Neuronal stem cell (in vitro differentiated cells): ENCODE measurements around the gene TRIM24.

Source experiments
- DNase-seq: peaks from one replicate; pipeline ENCODE4 v3.0.0-alpha.2; 2013; ENCODE audit warnings: low spot score
- H2AFZ ChIP-seq: one replicate; pipeline ENCODE4 v1.6.1; 2013; ENCODE audit warnings: mild to moderate bottlenecking, low read length, inconsistent platforms
- H2AK5ac ChIP-seq: 2 replicates; pipeline ENCODE4 v1.6.1; 2013; ENCODE audit warnings: low read depth, mild to moderate bottlenecking, inconsistent platforms, low read length, moderate library complexity, mixed read lengths
- H2BK120ac ChIP-seq: 2 replicates; pipeline ENCODE4 v1.6.1; 2013; ENCODE audit warnings: low read depth, mild to moderate bottlenecking, inconsistent platforms, low read length, moderate library complexity, mixed read lengths
- H2BK12ac ChIP-seq: one replicate; pipeline ENCODE4 v1.6.1; 2013; ENCODE audit warnings: low read length, inconsistent platforms
- H2BK15ac ChIP-seq: 2 replicates; pipeline ENCODE4 v1.6.1; 2013; ENCODE audit warnings: mild to moderate bottlenecking, low read length, inconsistent platforms, mixed read lengths
- H2BK5ac ChIP-seq: one replicate; pipeline ENCODE4 v1.6.1; 2013; ENCODE audit warnings: inconsistent platforms, mild to moderate bottlenecking, low read length, moderate library complexity
- H3K14ac ChIP-seq: one replicate; pipeline ENCODE4 v1.6.1; 2013; ENCODE audit warnings: low read length, inconsistent platforms
- H3K18ac ChIP-seq: 2 replicates; pipeline ENCODE4 v1.6.1; 2013; ENCODE audit warnings: low read length, inconsistent platforms
- H3K23ac ChIP-seq: 2 replicates; pipeline ENCODE4 v1.6.1; 2013; ENCODE audit warnings: low read depth, mild to moderate bottlenecking, mixed read lengths, low read length, inconsistent platforms; ENCODE audit not compliant: poor library complexity
- H3K27ac ChIP-seq: replicated peaks from 3 replicates; pipeline ENCODE4 v1.5.1; 2013; ENCODE audit warnings: low read length, inconsistent platforms
- H3K27me3 ChIP-seq, 3 experiments: 2 replicates each; pipeline ENCODE4 v1.6.1; 2013; ENCODE audit warnings: low read length in 3 of 3, mild to moderate bottlenecking in 2 of 3, inconsistent platforms in 1 of 3, low read depth in 1 of 3, mixed read lengths in 1 of 3, moderate library complexity in 1 of 3; ENCODE audit not compliant: control insufficient read depth in 3 of 3, insufficient read depth in 3 of 3
- H3K36me3 ChIP-seq, 2 donors: replicated peaks in 1 of 2; 2 replicates each; pipeline ENCODE4 v1.6.1; 2013; ENCODE audit warnings: low read length in 2 of 2; ENCODE audit not compliant: control insufficient read depth in 2 of 2, insufficient read depth in 2 of 2
- H3K4ac ChIP-seq: 2 replicates; pipeline ENCODE4 v1.6.1; 2013; ENCODE audit warnings: inconsistent platforms, mild to moderate bottlenecking, low read length, moderate library complexity
- H3K4me1 ChIP-seq, 2 donors: 1 replicate in 1 of 2; 2 replicates in 1 of 2; pipeline ENCODE4 v1.6.1; 2013; ENCODE audit warnings: low read length in 2 of 2, low read depth in 1 of 2; ENCODE audit not compliant: control insufficient read depth in 2 of 2, insufficient read depth in 1 of 2
- H3K4me2 ChIP-seq: one replicate; pipeline ENCODE4 v1.6.1; 2013; ENCODE audit warnings: mild to moderate bottlenecking, low read length, inconsistent platforms; ENCODE audit not compliant: insufficient read depth, poor library complexity, severe bottlenecking
- H3K4me3 ChIP-seq, 2 donors: 2 replicates each; pipeline ENCODE4 v1.5.1; 2013; ENCODE audit warnings: low read length in 2 of 2, mild to moderate bottlenecking in 2 of 2, inconsistent platforms in 1 of 2, moderate library complexity in 1 of 2
- H3K79me1 ChIP-seq: one replicate; pipeline ENCODE4 v1.6.1; 2013; ENCODE audit warnings: low read depth, mild to moderate bottlenecking, inconsistent platforms, low read length, moderate library complexity
- H3K9ac ChIP-seq: one replicate; pipeline ENCODE4 v1.6.1; 2013; ENCODE audit warnings: mild to moderate bottlenecking, low read depth, low read length, inconsistent platforms; ENCODE audit not compliant: poor library complexity
- H3K9me3 ChIP-seq, 2 donors: replicated peaks in 1 of 2; 2 replicates each; pipeline versions ENCODE3 to v1.6.1; 2013; ENCODE audit warnings: low read length in 2 of 2, mild to moderate bottlenecking in 2 of 2, inconsistent platforms in 1 of 2, low read depth in 1 of 2, mixed read lengths in 1 of 2, moderate library complexity in 1 of 2; ENCODE audit not compliant: control insufficient read depth in 2 of 2, insufficient read depth in 1 of 2
- H4K8ac ChIP-seq: one replicate; pipeline ENCODE4 v1.6.1; 2013; ENCODE audit warnings: low read depth, mild to moderate bottlenecking, inconsistent platforms, low read length, moderate library complexity
- H4K91ac ChIP-seq: one replicate; pipeline ENCODE4 v1.6.1; 2013; ENCODE audit warnings: low read length, low read depth, mild to moderate bottlenecking, inconsistent platforms; ENCODE audit not compliant: poor library complexity
- WGBS, 2 donors: extraction: QIAGEN DNeasy Blood & Tissue Kit; methylation state at CpG; one replicate each; pipeline ENCODE4 v1.1.7; 2013; ENCODE audit warnings: missing lambda C conversion rate in 2 of 2, mixed read lengths in 1 of 2; ENCODE audit not compliant: insufficient read length in 2 of 2, insufficient replicate concordance in 1 of 2; ENCODE audit errors: extremely low coverage in 2 of 2; 5-methylcytosine and 5-hydroxymethylcytosine counted together

Gene TRIM24

DNA sequence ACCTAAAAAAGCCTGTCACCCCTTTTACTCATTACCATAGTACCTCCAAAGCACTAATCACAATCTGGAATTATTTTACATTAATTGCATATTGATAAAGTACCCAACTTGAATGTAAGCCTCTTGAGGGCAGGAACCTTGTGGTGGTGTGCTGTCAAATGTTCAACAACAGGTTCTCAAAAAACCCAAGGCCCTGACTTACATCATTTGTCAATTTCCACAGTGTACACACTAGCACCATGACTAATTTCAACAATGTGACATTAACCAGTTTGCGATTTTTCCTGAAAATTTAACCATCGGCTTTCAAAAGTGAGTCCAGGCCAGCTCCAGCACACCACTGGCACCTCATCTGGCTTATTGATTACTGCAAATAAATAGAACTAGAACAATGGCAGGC, 153.6 kb downstream of the TRIM24 start:
- Histone ChIP-seq H4K8ac (no peak overlapping the region), H2AFZ (no peak overlapping the region), H3K9me3 (peaks cover 0 to 3% of the 10 kb centered on the region in 2 donors), H2BK15ac (no peak overlapping the region), H4K91ac (no peak overlapping the region), H3K79me1 (no peaks in the 10 kb centered on the region), H2BK5ac (no peak overlapping the region), H2AK5ac (no peak overlapping the region), H3K4me1 (no peaks in the 10 kb centered on the region), H3K4me3 (no peak overlapping the region), H3K36me3 (no peaks in the 10 kb centered on the region), H3K9ac (no peak overlapping the region), H3K27ac (no peak overlapping the region), H2BK12ac (no peak overlapping the region), H2BK120ac (no peak overlapping the region), H3K18ac (no peak overlapping the region), H3K14ac (no peak overlapping the region), H3K23ac (no peak overlapping the region), H3K27me3 (no peaks in the 10 kb centered on the region), H3K4ac (no peak overlapping the region), H3K4me2 (no peak overlapping the region)
- DNase-seq = no peak
- no CpG with 5 or more reads among the region's 2 CpGs for WGBS, 2 donors

DNA sequence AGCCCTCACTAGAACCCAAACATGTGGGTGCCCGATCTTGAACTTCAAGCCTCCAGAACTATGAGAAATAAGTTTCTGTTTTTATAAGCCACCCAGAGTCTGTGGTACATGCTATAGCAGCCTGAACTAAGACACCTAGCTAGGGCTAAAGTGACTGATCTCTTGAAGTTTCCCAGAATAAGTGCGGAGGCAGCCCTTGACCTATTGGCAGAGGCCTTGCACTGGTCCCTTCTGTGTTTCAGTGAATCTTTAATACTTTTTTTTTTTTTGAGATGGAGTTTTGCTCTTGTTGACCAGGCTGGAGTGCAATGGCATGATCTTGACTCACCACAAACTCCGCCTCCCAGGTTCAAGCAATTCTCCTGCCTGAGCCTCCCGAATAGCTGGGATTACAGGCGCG, 156.0 kb downstream of the TRIM24 start:
- Histone ChIP-seq H2BK12ac (no peak overlapping the region), H3K9me3 (no peaks in the 10 kb centered on the region), H4K91ac (no peak overlapping the region), H3K4me2 (no peak overlapping the region), H3K27ac (no peak overlapping the region), H3K79me1 (no peaks in the 10 kb centered on the region), H3K4ac (no peak overlapping the region), H2BK5ac (no peak overlapping the region), H4K8ac (no peak overlapping the region), H3K27me3 (no peaks in the 10 kb centered on the region), H2AK5ac (no peak overlapping the region), H3K9ac (no peak overlapping the region), H2BK120ac (no peak overlapping the region), H3K14ac (no peak overlapping the region), H2AFZ (no peak overlapping the region), H3K4me1 (no peaks in the 10 kb centered on the region), H3K4me3 (no peak overlapping the region), H3K18ac (no peak overlapping the region), H2BK15ac (no peak overlapping the region), H3K23ac (no peak overlapping the region), H3K36me3 (no peaks in the 10 kb centered on the region)
- DNase-seq = no peak
- WGBS, 2 donors = no CpG with 5 or more reads among the region's 6 CpGs

DNA sequence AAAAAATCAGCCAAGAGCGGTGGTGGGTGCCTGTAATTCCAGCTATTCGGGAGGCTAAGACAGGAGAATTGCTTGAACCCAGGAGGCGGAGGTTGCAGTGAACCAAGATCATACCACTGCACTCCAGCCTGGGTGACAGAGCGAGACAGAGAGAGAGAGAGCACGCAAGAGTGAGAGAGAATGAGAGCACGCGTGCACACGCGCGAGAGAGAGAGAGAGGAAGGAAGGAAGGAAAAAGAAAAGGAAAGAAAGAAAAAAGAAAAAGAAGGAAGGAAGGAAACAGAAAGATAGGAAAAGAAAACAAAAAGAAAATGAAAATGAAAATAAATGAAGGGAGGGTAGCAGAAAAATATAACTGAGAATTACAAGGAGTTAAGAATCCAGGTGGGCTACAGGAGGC, 158.4 kb downstream of the TRIM24 start:
- no peak overlapping the region for H3K4ac ChIP-seq
- no peak overlapping the region for H2BK120ac ChIP-seq
- H3K4me2 ChIP-seq = no peak overlapping the region
- H3K4me1 ChIP-seq = no peaks in the 10 kb centered on the region
- H3K27ac ChIP-seq = no peak overlapping the region
- no peak overlapping the region for H2BK5ac ChIP-seq
- no peak overlapping the region for H3K9ac ChIP-seq
- DNase-seq = no peak
- H3K14ac ChIP-seq = no peak overlapping the region
- no peaks in the 10 kb centered on the region for H3K9me3 ChIP-seq
- H3K79me1 ChIP-seq = no peaks in the 10 kb centered on the region
- no peak overlapping the region for H2BK12ac ChIP-seq
- H4K91ac ChIP-seq = no peak overlapping the region
- H4K8ac ChIP-seq = no peak overlapping the region
- H2AK5ac ChIP-seq = no peak overlapping the region
- no peak overlapping the region for H2BK15ac ChIP-seq
- H3K18ac ChIP-seq = no peak overlapping the region
- no peak overlapping the region for H3K4me3 ChIP-seq
- H2AFZ ChIP-seq = no peak overlapping the region
- no peaks in the 10 kb centered on the region for H3K27me3 ChIP-seq
- no peaks in the 10 kb centered on the region for H3K36me3 ChIP-seq
- H3K23ac ChIP-seq = no peak overlapping the region
- WGBS, 2 donors = no CpG with 5 or more reads among the region's 10 CpGs

DNA sequence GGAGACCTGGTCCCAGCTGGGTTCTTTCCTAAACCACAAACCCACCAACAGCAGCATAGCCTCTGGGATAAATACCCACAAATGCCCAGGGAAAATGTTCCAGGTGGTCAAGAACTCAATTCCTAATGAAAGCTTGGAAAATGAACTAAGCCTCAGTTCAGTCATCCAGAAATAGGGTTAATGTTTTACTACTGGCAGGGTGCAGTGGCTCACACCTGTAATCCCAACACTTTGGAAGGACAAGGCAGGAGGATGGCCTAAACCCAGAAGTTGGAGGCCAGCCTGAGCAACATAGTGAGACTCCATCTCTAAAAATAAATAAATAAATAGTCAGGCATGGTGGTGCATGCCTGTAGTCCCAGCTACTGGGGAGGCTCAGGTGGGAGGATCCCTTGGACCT, 158.9 kb downstream of the TRIM24 start:
- Histone ChIP-seq H3K4me1 (no peaks in the 10 kb centered on the region), H3K23ac (no peak overlapping the region), H2AFZ (no peak overlapping the region), H4K8ac (no peak overlapping the region), H3K4me3 (no peak overlapping the region), H3K4me2 (no peak overlapping the region), H3K9ac (no peak overlapping the region), H2BK15ac (no peak overlapping the region), H2AK5ac (no peak overlapping the region), H2BK120ac (no peak overlapping the region), H3K4ac (no peak overlapping the region), H3K27me3 (no peaks in the 10 kb centered on the region), H3K36me3 (no peaks in the 10 kb centered on the region), H3K14ac (no peak overlapping the region), H3K9me3 (no peaks in the 10 kb centered on the region), H3K18ac (no peak overlapping the region), H2BK12ac (no peak overlapping the region), H3K79me1 (no peaks in the 10 kb centered on the region), H4K91ac (no peak overlapping the region), H2BK5ac (no peak overlapping the region), H3K27ac (no peak overlapping the region)
- DNase-seq = no peak
